ENCODE measurements around the gene CCR5AS. TPM values are rescaled to one million over a fixed set of nuclear protein-coding genes. Genes with fewer than 3 reads are reported as not detected.

The CCR5AS gene

GRCh38 chr3:46318207-46318927, 88.5 kb downstream of the CCR5AS start:
- DNase-seq (ENCODE audit: low spot score) = no peak
- Mint-ChIP-seq H3K4me3 (no peak overlapping the region), H3K36me3 (no peaks in the 10 kb centered on the region), H3K4me1 (no peaks in the 10 kb centered on the region), H3K9me3 (peaks cover 2% of the 10 kb centered on the region), H3K27ac (no peak overlapping the region), H3K27me3 (ENCODE audit: insufficient read depth, low read depth) (peaks cover 5% of the 10 kb centered on the region)
- H3K9me3 ChIP-seq (ENCODE audit: low read depth) = no peaks in the 10 kb centered on the region
- H2AFZ ChIP-seq (replicated peaks) = no peak overlapping the region
- H3K27me3 ChIP-seq = no peaks in the 10 kb centered on the region
- no peaks in the 10 kb centered on the region for H3K4me1 ChIP-seq
- no peaks in the 10 kb centered on the region for H3K79me2 ChIP-seq (ENCODE audit: low read depth)
- no peak overlapping the region for H3K27ac ChIP-seq
- no peak overlapping the region for H3K4me2 ChIP-seq
- TF ChIP-seq, protein P1, sequence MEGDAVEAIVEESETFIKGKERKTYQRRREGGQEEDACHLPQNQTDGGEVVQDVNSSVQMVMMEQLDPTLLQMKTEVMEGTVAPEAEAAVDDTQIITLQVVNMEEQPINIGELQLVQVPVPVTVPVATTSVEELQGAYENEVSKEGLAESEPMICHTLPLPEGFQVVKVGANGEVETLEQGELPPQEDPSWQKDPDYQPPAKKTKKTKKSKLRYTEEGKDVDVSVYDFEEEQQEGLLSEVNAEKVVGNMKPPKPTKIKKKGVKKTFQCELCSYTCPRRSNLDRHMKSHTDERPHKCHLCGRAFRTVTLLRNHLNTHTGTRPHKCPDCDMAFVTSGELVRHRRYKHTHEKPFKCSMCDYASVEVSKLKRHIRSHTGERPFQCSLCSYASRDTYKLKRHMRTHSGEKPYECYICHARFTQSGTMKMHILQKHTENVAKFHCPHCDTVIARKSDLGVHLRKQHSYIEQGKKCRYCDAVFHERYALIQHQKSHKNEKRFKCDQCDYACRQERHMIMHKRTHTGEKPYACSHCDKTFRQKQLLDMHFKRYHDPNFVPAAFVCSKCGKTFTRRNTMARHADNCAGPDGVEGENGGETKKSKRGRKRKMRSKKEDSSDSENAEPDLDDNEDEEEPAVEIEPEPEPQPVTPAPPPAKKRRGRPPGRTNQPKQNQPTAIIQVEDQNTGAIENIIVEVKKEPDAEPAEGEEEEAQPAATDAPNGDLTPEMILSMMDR (IDR thresholded peaks at IDR 0.05) = no peak
- TF ChIP-seq EZH2phosphoT487 (IDR thresholded peaks at IDR 0.05) = no peak
- no peak for TF ChIP-seq EZH2 (IDR thresholded peaks at IDR 0.05)
- H3K9ac ChIP-seq = no peak overlapping the region
- H3F3A ChIP-seq (ENCODE audit: low read depth) = no peaks in the 10 kb centered on the region
- no peaks in the 10 kb centered on the region for H3K36me3 ChIP-seq
- H4K20me1 ChIP-seq (ENCODE audit: low read depth) = no peaks in the 10 kb centered on the region
- no peak overlapping the region for H3K4me3 ChIP-seq

GRCh38 chr3:46316206-46316605, 90.7 kb downstream of the CCR5AS start:
- no peaks in the 10 kb centered on the region for H4K20me1 ChIP-seq (ENCODE audit: low read depth)
- peaks cover 2% of the 10 kb centered on the region for H3K9me3 Mint-ChIP-seq
- H2AFZ ChIP-seq (replicated peaks) = no peak overlapping the region
- H3K9me3 ChIP-seq (ENCODE audit: low read depth) = no peaks in the 10 kb centered on the region
- H3K4me3 Mint-ChIP-seq = no peak overlapping the region
- H3K36me3 Mint-ChIP-seq = no peaks in the 10 kb centered on the region
- H3K4me1 Mint-ChIP-seq = peaks cover 2% of the 10 kb centered on the region
- no peaks in the 10 kb centered on the region for H3K4me1 ChIP-seq
- H3K4me2 ChIP-seq = no peak overlapping the region
- TF ChIP-seq EZH2phosphoT487 (IDR thresholded peaks at IDR 0.05) (no peak), EZH2 (IDR thresholded peaks at IDR 0.05) (no peak)
- TF ChIP-seq, protein P1 (IDR thresholded peaks at IDR 0.05) = no peak
- no peaks in the 10 kb centered on the region for H3K79me2 ChIP-seq (ENCODE audit: low read depth)
- no peaks in the 10 kb centered on the region for H3K27me3 ChIP-seq
- H3K4me3 ChIP-seq = no peak overlapping the region
- no peak overlapping the region for H3K9ac ChIP-seq
- no peaks in the 10 kb centered on the region for H3F3A ChIP-seq (ENCODE audit: low read depth)
- peaks cover 4% of the 10 kb centered on the region for H3K27me3 Mint-ChIP-seq (ENCODE audit: insufficient read depth, low read depth)
- H3K27ac ChIP-seq = no peak overlapping the region
- no peaks in the 10 kb centered on the region for H3K36me3 ChIP-seq
- no peak overlapping the region for H3K27ac Mint-ChIP-seq
- no peak for DNase-seq (ENCODE audit: low spot score)

DNA sequence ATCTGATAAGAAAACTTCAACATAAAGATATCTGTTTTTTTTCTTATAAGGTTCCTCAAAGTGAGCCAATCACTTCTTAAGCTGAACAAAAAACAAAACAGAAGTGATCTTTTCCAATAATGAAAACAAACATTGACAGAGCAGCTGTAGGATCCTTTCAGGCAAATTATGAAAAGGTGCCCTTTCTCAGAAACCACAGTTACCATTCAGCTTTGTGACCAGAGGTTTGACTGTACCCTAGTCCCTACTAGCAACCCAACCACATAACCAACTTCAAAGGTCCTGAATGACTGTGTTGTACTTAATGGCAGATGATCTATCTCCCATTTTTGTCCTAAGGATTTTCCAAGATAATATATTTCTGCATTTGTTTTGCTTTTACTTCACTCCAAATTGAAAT, 92.3 kb downstream of the CCR5AS start:
- Mint-ChIP-seq H3K4me1 (peaks cover 5% of the 10 kb centered on the region), H3K36me3 (no peaks in the 10 kb centered on the region), H3K9me3 (peaks cover 2% of the 10 kb centered on the region), H3K27ac (no peak overlapping the region), H3K4me3 (no peak overlapping the region), H3K27me3 (ENCODE audit: insufficient read depth, low read depth) (peaks cover 2% of the 10 kb centered on the region)
- H3K36me3 ChIP-seq = no peaks in the 10 kb centered on the region
- no peak for DNase-seq (ENCODE audit: low spot score)
- no peaks in the 10 kb centered on the region for H3K27me3 ChIP-seq
- no peaks in the 10 kb centered on the region for H3K4me1 ChIP-seq
- H3K27ac ChIP-seq = no peak overlapping the region
- TF ChIP-seq EZH2phosphoT487 (IDR thresholded peaks at IDR 0.05) (no peak), EZH2 (IDR thresholded peaks at IDR 0.05) (no peak)
- TF ChIP-seq, protein P1 (IDR thresholded peaks at IDR 0.05) = no peak
- H3K79me2 ChIP-seq (ENCODE audit: low read depth) = no peaks in the 10 kb centered on the region
- no peak overlapping the region for H3K4me3 ChIP-seq
- no peaks in the 10 kb centered on the region for H3K9me3 ChIP-seq (ENCODE audit: low read depth)
- H3K4me2 ChIP-seq = no peak overlapping the region
- H3K9ac ChIP-seq = no peak overlapping the region
- H4K20me1 ChIP-seq (ENCODE audit: low read depth) = no peaks in the 10 kb centered on the region
- no peaks in the 10 kb centered on the region for H3F3A ChIP-seq (ENCODE audit: low read depth)
- H2AFZ ChIP-seq (replicated peaks) = no peak overlapping the region

Other genes with a start within 250 kb of the CCR5AS start
- 0.19 TPM in 1 of 2 replicates, not detected in the other for gene CCR1, start 198.8 kb downstream of the CCR5AS start, total RNA-seq (ENCODE audit: low replicate concordance)
- not detected in 2 replicates for gene CCR3, start 164.6 kb downstream of the CCR5AS start, total RNA-seq (ENCODE audit: low replicate concordance)
- gene CCR2, start 53.0 kb downstream of the CCR5AS start, total RNA-seq (ENCODE audit: low replicate concordance) = not detected in 2 replicates
- gene CCR5, start 36.1 kb downstream of the CCR5AS start, total RNA-seq (ENCODE audit: low replicate concordance) = not detected in 2 replicates
- not detected in 2 replicates for gene CCRL2, start 193 bp upstream of the CCR5AS start, total RNA-seq (ENCODE audit: low replicate concordance)
- gene LTF, start 57.8 kb upstream of the CCR5AS start, total RNA-seq (ENCODE audit: low replicate concordance) = not detected in 2 replicates
- not detected in 2 replicates for gene RTP3, start 90.9 kb upstream of the CCR5AS start, total RNA-seq (ENCODE audit: low replicate concordance)
- not detected in 2 replicates for gene LRRC2, start 159.2 kb upstream of the CCR5AS start, total RNA-seq (ENCODE audit: low replicate concordance)
- not detected in 2 replicates for gene FAM240A, start 205.5 kb upstream of the CCR5AS start, total RNA-seq (ENCODE audit: low replicate concordance)

All from neural progenitor cell (in vitro differentiated cells).